GM21529 (cell line): ENCODE results near the gene MCF2L.
"Not testable (repeated sequence)": the region's sequence is repeated elsewhere in the genome, so short reads cannot be mapped to it uniquely, and the experiment has no call there.

ENCODE experiments used
- ATAC-seq: cut with Tn5 transposase; IDR thresholded peaks from one replicate; pipeline ENCODE4 v1.9.1; 2021; ENCODE audit not compliant: unreplicated experiment

Gene MCF2L

DNA sequence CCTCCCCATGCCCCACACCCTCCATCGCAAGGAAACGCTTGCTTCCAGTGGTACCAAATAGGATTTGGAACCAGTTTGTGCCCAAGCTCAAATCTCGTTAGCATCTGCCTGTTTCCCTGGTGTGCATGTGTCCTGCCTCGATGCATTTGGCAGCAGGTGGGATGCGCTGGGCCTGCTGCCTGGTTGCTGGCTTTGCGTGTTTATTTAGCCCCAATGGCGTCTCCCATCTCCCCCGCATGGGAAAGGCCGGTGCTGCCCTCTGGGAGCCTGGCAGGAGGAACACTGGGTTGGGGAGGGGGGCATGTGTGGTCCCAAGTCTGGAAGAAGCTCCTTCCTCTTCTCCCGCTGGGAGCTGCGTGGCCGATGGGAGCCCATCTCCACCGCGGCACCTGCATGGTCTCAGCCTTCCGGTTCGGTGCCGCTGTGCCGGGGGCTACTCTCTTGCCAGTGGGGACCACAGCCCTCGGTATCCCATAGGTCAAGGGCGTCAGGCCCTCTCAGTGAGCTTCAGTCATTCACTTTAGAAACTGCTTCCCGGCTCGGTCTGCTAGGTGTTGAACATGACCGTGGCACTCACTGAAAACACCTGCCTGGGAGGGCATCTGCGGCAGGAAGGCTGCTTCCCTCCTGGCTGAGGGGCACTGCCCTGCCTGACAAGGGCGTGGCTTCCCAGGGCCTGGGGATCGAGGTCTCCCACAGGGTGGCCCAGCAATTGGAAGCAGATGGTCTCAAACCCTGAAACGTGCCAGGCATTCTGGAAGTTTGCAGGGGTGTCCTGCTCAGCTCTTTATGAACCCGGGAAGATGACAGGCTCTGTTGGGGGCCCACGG lies 124.8 kb downstream of the MCF2L start:
- ATAC-seq, result no peak

- no peak for ATAC-seq
Observed at GRCh38 chr13:113094410-113094800, 125.4 kb downstream of the MCF2L start.

DNA sequence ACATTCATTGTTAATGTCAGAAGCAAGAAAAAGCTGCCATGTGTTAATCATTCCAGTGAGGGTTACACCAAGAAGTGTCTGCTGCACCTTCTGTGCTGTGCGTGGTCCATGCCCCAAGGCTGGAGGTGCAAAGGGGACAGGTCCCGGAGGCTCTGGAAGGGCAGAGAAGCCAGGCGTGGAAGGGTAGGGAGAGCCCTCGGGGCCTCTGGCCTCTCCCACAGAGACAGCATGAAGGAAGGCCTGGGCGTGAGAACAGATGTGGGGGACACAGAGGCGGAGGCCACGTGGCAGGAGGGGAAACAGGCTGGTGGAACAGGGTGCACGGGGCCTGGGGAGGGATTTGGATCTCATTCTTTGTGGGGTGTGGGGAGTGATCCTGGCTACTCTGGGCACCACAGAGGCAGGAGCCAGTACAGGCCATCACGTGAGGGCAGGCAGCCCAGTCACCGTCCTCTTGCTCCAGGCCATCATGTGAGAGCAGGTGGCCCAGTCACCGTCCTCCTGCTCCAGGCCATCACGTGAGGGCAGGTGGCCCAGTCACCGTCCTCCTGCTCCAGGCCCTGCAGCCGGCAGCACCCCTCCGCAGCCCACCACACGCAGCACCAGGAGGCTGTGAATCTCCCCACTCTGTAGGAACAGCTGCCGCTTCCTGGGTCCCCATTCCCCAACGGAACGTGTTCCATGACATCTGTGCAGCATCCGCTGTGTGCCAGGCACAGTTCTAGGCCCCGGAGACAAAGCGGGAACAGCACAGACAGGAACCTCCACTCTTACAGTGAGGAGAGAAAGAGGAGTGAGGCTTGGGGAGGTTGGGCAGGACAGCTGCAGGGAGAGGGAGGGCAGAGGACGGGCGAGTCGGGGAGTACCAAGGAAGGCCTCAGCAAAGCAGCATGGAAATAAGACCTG lies 126.4 kb downstream of the MCF2L start:
- no peak for ATAC-seq

DNA sequence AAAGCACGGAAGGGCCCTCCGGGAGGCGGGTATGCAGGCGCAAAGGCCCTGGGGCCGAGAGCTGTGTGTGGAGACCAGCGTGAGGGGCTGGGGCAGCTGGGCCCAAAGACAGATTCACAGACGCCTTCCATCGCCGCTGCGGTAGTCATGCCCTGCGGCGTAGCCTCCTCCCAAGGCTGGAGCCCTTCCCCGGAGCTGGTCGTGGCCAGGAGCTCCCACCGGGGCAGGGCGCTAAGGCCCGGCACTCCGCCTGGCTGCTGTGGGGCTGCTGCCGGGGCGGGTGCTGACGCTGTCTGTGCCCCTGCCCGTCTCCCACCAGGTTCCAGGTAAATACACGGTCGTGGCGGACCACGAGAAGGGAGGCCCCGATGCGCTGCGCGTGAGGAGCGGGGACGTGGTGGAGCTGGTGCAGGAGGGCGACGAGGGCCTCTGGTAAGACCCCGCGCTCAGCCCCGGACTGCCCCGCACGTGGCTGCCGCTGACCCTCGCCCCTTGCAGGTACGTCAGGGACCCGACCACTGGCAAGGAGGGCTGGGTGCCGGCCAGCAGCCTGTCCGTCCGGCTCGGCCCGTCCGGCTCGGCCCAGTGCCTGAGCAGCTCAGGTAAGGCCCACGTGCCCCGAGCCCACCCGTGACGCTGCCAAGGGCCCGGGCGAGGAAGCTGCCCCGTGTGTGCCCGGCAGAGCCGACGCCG lies 127.2 kb downstream of the MCF2L start:
- no peak for ATAC-seq

DNA sequence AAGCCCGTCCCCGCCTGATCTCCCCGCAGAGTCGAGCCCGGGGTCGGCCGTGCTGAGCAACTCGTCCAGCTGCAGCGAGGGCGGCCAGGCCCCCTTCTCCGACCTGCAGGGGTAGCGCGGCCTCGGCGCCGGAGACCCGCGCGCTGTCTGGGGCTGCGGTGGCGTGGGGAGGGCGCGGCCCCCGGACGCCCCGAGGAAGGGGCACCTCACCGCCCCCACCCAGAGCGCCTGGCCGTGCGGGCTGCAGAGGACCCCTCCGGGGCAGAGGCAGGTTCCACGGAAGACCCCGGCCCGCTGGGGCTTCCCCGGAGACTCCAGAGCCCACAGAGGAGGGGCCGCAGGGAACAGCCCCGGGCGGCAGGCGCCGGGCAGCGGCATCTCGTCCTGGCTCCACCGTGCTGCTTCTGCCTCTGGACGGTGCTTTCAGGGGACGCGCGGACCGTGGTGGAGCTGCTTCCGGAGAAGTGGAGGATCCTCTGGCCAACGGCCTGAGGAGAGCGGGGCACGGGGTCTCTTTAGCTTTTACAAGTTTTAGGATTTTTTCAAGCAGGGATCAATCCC lies 127.8 kb downstream of the MCF2L start:
- no peak for ATAC-seq

DNA sequence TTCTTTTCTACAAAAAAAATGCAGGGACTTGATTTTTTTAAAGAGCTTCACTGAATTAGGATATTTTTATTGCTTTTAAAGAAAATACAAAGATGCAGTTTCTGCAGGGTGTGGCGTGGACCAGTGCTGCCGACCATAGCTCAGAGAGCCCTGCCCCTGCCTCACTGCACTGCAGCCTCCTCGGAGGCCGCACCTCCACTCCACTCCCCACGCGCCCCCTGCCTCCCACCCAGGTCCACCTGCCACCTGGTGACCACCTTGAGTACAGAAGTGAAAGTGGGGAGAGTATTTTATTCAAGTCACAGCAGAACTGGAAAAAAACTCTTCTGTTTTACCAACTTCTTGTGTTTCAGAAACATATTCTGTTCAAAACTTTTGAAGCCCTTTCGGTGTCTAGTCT lies 128.6 kb downstream of the MCF2L start:
- no peak for ATAC-seq

- no peak for ATAC-seq
Observed at GRCh38 chr13:113098162-113098732, 129.2 kb downstream of the MCF2L start.

DNA sequence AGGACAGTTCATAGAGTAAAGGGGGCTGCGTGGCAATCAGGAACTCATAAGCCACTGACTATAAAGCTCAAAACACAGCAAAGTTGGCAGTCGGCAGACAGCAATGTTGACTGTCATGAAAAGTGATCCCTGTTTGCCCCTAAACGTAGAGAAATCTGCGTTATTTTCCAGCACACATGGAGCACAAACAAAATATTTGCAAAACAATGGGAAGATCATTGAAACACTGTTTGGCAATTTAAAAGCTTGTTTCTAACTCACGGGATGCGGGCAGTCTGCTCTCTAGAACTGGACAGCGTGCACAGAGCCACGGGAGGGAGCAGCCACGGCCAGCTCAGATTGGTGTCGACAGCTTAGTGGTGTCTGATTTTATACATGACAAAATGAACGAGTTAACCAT lies 130.1 kb downstream of the MCF2L start:
- ATAC-seq, result no peak

DNA sequence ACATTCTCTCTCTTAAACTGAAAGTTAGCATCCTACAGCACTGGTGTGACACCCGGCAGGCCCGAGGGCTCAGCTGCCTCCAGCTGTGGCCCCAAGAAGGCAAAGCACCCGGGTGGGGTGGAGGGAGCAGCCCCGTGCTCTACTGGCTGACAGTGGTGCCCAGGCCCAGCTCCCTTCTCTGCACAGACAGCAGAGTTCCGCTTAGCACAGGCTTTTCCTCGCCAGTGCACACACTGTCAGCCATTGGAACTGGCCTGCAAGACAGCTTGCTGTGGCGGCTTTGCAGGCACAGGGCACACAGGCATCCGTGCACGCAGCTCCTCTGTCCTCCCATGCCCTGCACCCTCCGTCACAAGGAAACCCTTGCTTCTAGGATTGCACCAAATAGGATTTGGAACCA lies 133.3 kb downstream of the MCF2L start:
- ATAC-seq, result not testable (repeated sequence)

DNA sequence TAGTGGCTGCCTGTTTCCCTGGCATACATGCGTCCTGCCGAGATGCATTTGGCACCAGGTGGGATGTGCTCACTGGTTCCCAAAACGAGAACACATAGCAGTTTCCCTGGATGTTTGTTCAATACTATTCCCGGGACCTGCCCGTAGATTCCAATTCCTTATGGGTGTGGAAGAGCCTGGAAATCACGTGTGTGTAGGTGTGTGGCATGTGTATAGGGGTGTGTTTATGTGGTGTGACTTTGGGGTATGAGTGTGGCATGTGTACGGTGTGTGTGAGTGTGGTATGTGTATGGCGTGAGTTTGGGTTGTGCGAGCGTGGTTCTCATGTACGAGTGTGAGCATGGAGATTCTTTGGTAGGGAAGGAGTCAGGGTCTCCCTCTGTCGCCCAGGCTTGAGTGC lies 133.7 kb downstream of the MCF2L start:
- ATAC-seq, result no peak

- no peak for ATAC-seq
Observed at GRCh38 chr13:113103646-113104045, 134.6 kb downstream of the MCF2L start.

GRCh38 chr13:113105032-113105920 lies 136.3 kb downstream of the MCF2L start, which contains the start of gene F7:
F7 (plus strand) TSS chr13:113105791; CDS start chr13:113105842, 51 bp downstream.
- ATAC-seq, result no peak

GRCh38 chr13:113105921-113106452 lies 137.0 kb downstream of the MCF2L start:
- ATAC-seq, result no peak

GRCh38 chr13:113106711-113107351 lies 137.8 kb downstream of the MCF2L start:
- no peak for ATAC-seq

DNA sequence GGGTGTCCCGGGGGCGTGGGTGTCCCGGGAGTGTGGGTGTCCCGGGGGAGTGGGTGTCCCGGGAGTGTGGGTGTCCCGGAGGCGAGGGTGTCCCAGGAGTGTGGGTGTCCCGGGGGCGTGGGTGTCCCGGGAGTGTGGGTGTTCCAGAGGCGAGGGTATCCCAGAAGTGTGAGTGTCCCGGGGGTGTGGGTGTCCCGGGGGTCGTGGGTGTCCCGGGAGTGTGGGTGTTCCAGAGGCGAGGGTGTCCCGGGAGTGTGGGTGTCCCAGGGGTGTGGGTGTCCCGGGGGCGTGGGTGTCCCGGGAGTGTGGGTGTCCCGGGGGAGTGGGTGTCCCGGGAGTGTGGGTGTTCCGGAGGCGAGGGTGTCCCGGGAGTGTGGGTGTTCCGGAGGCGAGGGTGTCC lies 139.5 kb downstream of the MCF2L start:
- ATAC-seq, result not testable (repeated sequence)

- ATAC-seq, result no peak
Observed at GRCh38 chr13:113109151-113110047, 140.4 kb downstream of the MCF2L start.

DNA sequence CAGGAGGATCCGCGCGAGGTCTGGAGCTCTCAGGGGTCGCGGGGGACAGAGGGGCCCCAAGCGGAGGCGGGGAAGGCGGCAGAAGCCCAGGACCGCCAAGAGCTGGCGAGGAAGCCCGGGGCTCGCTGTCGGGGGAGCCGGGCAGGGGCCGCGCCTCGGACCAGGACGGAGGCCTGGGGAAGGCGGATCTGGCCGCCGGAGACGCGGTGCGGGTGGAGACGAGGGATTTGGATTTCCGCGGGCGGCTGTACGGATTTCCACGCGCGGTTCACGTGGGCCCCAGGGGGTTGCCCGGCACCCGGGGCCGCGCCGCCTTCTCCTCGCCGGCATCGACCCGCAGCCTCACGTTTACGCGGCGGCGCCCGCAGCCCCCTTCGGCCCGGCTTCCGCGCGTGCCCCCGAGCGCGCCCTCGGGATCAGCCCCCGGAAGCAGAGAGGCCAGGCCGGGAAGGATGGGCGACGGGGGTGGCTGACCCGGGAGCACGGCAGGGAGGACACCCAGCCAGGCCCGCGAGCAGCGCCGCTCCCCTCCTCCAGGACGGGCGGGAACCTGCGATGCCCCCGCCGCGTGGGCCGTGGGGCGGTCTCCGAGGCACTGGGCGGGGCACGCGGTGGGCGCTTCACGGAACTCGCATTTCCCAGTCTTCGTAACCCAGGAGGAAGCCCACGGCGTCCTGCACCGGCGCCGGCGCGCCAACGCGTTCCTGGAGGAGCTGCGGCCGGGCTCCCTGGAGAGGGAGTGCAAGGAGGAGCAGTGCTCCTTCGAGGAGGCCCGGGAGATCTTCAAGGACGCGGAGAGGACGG lies 141.2 kb downstream of the MCF2L start:
- no peak for ATAC-seq
